Kidney capillary endothelial cell (primary cell): ENCODE results near the gene SMTNL1.

ENCODE experiments used
- DNase-seq: peaks from one replicate; pipeline ENCODE4 v3.0.0-alpha.2; 2018; ENCODE audit warnings: low spot score

SMTNL1 gene

DNA sequence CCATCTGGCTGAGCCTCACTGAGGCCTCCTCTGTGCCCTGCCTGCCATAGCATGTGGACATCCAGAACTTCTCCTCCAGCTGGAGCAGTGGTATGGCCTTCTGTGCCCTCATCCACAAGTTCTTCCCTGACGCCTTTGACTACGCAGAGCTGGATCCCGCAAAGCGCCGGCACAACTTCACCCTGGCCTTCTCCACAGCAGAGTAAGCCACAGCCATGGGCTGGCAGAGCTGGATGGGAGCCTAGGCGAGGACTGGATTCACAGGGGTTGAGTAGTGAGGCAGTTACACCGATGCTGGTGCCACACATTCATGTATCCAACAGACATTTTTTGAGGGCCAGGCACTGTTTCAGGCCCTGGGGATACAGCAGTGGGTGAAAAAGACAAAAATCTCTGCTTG is 9.1 kb downstream of the SMTNL1 start:
- DNase-seq, result no peak

DNA sequence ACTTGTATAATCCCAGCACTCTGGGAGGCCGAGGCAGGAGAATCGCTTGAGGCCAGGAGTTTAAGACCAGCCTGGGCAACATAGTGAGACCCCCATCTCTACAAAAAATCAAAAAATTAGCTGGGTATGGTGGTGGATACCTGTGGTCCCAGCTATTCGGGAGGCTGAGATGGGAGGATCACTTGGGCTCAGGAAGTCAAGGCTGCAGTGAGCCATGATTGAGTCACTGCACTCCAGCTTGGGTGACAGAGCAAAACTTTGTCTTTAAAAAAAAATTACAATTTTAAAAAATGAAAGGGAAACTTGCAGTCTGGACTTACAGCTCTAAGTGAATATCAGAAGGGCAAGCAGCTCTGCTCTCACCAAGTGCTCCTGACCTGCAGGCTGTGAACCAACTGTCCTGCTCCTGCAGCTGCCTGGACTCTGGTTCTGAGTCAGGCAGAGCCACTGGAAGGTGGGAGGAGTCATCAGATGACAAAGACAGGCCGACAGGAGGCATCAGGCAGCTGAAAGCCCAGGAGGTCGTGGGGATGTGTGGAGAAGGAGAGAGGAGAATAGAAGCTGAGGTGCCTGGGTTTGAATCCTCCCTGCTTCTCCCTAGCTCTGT is 9.6 kb downstream of the SMTNL1 start:
- peak; percentile 44 for DNase-seq

DNA sequence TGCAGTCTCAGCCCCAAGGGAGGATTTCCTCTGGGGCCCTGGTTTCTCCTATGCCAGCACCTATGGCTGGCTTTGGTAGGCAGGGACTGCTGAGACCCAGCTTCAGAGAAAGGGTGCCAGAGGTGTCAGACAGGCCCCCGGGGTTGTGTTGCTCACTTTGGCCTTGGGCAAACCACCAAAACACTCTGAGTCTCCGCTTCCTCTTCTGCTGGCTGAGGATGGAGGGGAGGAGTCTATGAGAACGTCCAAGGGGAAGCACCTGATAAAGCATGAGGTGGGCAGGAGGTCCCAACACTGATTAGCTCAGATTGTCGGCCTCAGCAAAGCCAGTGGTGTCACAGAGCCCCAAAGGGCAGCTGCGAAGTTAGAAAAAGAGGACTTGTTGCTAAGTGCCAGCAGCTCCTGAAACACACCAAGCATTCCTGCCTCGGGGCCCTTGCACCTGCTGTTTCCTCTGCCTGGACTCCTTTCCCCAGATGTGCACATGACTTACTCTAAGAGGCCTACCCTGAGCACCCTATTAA is 10.5 kb downstream of the SMTNL1 start:
- DNase-seq, result no peak

DNA sequence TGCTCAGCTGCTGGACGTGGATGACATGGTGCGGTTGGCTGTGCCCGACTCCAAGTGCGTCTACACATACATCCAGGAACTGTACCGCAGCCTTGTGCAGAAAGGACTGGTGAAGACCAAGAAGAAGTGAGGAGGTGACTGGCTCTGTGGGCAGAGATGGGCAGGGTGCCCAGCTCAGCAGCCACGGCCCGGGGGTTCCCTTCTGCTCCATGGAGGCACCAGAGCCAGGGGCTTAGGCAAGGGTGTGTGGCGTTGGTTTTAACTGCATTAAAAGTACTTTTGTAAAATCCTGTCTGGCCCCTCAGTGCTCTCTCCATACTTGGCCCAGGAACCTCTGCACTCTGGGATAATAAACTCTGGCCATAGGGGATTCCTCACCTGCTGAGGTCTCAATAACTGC is 12.6 kb downstream of the SMTNL1 start:
- DNase-seq, result no peak

DNA sequence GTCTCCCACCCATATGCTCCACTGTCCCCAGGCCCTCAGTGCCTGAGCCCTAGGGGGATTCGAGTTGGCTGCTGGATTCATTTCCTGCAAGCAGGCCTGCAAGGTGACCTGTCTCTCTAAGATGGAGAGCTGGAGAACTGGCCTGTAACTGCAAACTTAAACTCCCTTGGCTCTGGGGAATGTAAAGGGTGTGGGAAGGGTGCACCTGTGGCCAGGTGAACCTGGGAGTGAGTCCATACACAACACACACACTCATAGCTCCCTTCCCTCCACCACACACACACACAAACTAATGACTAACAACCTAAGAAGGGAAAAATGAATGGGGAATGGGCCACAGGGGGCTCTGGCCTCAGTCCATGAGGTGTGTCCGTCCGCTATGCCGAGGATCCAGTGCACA is 14.5 kb downstream of the SMTNL1 start:
- no peak for DNase-seq

DNA sequence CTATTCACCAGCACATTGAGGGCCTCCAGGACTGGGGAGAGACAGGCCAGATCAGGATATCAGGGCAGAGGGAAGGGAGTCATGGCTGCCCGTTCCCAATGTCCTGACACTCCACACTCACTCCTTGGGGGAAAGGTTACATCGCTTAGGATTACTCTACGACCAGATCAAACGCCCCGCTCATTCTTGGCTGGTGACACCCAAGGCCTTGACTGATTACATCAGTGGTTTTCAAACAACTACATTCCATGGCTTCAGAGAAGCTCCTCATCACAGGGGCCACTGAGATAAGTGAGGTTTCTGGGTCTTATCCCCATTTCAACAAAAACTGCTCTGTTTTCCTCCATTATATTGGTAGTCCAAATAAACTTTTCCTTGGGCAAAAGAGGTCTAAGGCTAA is 15.1 kb downstream of the SMTNL1 start:
- no peak for DNase-seq

DNA sequence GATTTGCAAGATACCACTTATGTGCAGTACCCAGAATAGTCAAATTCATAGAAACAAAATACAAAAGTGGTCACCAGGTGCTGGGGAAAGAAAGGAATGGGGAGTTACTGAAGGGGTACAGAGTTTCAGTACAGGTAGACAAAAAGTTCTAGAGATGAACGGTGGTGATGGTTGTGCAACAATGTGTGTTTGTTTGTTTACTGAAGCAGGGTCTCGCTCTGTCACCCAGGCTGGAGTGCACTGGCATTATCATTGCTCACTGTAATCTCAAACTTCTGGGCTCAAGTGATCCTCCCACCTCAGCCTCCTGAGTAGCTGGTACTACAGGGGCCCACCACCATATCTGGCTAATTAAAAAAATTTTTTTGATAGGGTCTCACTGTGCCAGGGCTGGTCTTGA is 18.0 kb downstream of the SMTNL1 start:
- DNase-seq, result no peak

DNA sequence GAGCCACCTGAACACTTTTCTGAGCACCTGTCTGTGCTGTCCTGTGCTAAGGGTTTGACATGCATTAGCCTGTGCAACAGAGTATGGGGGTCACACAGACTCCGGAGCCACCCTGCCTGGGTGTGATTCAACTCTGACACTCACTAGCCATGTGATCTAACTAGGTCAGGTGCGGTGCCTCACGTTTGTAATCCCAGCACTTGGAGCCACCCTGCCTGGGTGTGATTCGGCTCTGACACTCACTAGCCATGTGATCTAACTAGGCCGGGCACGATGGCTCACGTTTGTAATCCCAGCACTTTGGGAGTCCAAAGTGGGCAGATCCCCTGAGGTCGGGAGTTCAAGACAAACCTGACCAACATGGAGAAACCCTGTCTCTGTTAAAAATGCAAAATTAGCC is 18.6 kb downstream of the SMTNL1 start:
- no peak for DNase-seq

DNA sequence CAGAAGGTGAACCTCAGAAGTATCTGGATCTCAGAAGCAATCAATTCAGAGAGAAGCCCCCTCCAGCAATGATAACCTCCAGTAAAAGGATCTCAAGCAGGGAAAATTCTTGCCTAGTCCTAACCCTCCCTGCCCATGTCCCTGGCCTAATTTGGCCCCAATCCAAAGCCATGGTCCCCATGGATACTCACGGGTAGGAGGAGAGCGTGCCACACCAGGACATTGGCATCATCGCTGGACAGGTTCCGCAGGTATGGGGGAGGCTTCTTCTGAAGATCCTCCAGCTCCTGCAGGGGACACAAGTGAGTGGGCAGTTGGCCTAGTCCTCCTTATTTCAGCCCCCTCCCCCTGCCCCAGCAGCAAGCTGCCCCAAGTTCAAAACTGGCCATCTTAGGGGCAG is 22.8 kb downstream of the SMTNL1 start:
- no peak for DNase-seq

DNA sequence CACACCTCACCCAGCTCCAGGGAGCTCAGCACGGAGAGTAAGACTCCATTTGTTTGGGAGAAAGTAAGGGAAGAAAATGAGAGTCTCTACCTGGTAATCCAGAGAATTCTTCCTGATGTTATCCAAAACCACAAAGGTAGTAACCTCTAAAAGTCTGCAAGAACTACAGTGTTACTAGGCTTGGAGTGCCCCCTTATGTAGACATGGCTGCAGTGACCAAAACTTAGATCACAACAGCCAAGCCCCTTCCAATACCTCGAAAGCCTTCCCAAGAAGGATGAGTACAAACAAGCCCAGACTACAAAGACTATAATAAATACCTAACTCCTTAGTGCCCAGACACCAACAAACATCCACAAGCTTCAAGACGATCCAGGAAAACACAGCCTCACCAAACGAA is 25.2 kb downstream of the SMTNL1 start:
- no peak for DNase-seq

DNA sequence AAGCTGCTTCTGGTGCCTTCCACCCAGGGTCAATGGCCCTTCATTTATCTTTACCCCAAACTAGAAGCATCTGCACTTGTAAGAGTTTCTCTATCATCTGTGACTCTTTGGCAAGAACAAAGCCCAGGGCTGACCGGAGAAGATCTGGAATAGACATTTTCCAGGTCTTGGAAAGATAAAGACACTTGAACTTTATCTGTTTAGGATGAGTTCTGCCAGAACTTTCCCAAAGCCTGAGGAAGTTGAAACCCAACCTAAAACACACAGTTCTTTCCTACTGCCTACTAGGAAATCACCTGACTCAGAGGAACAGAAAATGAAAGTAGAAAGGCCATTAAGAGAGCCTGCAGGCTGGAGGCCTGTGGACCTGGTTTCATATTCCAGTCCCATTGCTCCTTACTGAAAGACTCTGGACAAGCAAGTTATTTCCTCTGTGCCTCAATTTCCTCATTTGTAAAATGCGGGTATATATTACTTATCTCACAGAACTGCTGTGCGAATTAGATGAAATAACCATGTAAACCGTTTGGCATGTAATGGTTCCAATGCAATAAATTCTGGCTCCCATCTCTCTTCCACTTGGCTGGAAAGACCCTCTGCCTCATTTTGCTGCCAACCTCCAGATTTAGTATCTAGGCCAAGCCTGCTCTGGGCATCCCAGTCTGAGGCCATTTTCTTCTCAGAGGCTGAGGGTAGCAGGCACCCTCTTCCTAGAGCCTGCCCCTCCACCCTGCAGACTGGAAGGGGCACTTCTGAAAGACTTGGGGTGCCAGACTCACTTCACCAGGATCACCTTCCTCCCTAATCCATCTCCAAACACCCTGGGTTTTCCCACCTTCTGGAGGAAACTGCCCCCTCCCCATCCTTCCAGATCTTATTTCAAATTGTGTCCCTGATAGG is 28.9 kb downstream of the SMTNL1 start:
- DNase-seq, result no peak

DNA sequence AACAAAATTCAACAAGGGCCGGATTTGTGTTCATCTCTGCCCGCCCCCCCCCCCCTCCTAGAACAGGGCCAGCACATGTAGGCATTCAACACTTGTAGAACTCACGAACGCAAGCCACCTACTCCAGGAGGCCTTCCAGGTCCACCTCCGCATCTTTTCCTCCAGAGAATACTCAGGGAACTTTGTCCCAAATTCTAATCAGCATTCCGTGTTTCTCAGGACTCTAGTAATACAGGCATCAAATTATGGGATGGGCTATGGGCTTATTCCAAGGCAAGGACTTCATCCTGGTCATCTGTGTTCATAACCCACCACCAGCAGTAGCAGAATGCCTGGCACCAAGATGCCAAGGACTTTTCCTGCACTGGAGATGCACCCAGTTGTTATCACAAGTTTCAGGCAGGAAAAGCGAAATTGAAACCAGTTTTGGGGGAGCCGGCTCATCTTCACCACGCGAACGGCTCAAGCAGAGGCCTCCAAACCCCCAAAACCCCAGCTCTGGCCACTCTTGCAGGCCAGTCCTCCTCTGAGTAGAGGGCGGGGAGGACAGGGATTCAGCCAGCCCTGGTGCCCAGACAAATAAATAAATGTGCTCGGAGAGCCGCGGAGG is 29.6 kb downstream of the SMTNL1 start:
- DNase-seq, result no peak

DNA sequence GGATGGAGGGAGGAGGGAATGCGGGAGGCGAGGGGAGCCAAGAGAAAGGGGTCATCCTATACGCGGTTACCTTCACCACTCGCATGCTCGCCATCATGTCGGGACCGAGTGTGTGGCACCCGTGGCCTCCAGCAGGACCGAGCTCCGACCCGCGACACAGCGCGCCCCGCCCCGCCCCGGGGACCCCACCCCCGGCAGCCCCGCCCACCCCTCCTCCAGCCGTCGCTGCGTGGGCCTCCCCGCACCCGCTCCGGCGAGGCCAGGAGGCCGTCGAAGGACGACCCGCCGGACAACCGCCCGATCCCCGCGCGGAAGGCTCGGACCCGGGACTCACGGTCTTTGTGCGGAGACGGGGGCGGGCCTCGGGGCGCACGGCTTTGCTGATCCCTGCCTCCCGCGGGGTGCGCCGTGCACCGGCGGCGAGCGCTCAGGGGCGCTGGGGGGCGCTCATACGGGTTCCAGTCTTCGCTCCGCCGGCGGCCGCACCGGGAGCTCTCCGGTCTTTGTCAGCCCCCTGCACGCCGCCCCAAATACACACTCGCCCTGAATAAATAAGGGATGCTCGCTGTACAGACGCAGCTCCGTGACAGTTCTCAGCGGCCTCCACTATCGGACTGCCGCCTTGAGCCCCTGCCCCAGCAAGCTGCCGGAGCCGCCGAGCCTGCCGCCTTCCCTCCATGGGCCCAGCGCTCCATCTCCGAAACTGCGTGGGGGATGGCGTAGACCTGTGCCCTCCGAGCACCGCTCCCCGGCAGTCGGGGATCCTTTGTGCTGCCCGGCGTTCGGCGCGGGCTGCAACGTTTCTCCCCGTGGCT is 30.3 kb downstream of the SMTNL1 start, which contains the start of gene UBE2L6:
Gene UBE2L6 (minus strand): TSS at position 158 of the 815 bp plus-strand sequence. CDS start 61 bp downstream, at position 97.
- no peak for DNase-seq

DNA sequence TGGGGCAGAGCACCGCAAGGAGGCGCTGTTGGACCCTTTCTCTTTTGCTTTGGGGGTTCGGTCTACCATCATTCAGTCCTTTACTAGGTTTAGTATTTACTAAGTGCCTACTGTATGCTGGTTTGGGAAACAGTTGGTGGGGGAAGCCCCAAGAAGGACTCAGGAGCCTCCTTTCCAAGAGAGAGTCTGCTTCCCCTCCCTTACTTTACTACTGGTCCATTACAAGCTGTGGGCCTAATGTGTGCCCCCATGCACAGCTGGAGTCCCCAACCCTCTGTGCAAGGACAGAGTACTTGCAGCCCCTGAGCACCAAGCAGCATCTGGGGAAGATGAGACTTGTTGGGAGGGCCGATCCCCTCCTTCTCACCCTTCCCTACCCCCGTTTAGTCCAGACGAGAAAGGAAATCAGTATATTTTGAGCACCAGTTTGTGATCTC is 31.0 kb downstream of the SMTNL1 start:
- DNase-seq, result peak; percentile 74

DNA sequence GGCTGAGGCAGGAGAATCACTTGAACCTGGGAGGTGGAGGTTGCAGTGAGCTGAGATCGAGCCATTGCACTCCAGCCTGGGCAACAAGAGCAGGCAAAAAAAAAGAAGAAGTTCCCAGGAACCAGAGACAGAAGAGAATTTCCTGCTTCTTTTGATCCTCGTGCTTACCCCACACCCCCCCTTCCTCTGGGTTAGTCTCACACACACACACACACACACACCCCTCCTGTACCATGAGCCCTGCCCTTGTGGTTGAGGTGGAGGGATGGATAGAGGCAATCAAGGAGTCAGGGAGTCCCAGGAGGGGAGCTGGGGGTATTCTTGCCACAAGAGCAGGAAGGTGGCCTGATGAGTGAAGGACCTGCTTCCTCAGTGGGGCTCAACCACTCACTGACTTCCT is 34.2 kb downstream of the SMTNL1 start:
- DNase-seq, result no peak

DNA sequence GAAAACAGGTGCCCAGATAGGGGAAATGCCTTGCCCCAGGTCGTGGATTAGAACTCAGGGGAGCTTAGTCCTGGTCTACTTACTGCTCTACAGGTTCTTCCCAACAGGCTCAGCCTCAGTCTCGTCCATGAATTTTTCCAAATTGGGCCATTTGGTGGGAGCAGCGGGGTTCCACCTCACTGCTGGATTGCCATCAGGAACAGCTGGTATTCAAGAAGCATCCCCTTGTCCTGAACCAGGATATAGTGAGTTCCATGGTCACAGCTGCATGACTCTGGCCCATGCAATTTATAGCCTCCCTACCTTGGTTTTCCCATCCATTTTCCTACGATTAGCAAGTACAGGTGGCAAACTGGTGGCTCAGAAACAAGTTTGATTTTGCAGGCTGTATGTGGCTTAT is 36.7 kb downstream of the SMTNL1 start:
- no peak for DNase-seq

DNA sequence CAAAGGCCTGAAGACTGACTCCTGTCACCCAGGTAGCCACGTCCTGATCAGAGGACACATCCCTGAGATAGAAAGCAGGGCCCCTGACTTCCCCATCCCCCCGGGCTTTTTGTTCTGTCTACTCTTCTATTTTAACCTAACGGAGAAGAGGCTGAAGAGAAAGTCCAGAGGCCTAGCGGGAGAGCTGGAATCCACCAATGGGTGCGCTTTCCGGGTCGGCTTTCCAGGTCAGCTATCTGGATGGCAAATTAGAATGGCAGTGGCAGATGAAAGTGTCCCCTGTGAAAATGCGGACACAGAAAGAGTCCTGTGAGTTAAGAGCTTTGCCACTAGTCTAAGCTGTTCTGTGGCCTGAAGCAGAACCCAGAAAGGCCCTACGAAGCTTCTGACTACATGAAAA is 46.9 kb downstream of the SMTNL1 start:
- no peak for DNase-seq

DNA sequence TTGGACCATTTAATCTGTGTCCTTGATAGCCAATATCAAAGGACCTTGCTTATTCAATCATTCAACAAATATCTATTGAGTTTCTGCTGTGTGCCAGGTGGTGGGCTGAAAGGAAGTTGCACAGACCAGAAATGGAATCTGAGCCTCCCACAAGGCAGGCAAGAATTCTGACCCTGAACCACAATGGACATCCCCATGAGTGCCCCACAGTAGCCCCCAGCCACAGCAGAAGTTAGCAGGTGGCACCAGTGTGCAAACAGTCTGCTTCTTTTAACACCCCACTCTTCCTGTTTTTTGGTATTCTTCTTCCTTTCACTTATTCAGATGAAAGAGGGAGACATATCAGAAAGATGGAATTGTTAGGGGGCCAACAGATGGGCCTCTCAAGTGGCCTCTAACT is 47.9 kb downstream of the SMTNL1 start:
- DNase-seq, result no peak

DNA sequence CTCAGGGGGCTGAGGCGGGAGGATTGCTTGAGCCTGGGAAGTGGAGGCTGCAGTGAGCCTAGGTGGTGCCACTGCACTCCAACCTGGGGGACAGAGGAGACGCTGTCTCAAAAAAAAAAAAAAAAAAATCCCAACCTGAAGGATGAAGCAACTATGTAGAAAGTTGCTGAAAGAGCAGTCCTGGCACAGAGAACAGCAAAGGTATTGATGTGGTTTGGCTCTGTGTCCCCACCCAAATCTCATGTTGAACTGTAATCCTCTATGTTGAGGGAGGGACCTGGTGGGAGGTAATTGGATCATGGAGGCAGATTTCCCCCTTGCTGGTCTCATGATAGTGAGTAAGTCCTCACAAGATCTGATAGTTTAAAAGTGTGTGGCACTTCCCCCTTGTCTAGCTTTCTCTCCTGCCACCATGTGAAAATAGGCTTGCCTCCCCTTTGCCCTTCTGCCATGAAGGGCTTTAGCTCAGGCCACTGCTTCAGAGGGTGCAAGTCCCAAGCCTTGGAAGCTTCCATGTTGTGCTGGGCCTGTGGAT is 49.4 kb downstream of the SMTNL1 start:
- DNase-seq, result no peak

DNA sequence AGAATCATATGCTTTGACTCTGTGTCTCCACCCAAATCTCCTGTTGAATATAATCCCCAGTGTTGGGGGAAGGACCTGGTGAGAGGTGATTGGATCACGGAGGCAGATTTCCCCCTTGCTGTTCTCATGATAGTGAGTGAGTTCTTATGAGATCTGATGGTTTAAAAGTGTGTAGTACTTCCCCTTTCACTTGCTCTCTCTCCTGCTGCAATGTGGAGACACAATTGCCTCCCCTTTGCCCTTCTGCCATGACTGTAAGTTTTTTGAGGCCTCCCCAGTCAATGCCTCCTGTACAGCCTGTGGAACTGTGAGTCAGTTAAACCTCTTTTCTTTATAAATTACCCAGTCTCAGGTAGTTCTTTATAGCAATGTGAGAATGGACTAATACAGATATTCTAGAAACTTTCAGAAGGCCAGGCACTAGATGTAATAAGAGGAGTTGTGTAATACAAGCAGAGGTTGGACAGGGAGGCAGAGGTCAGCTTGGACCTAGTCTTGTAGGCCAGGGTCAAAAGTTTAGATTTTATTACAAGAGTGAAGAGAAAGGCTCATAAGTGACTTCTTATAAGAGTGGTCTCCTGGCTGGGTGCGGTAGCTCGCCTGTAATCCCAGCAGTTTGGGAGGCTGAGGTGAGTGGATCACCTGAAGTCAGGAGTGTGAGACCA is 50.8 kb downstream of the SMTNL1 start:
- DNase-seq, result no peak

DNA sequence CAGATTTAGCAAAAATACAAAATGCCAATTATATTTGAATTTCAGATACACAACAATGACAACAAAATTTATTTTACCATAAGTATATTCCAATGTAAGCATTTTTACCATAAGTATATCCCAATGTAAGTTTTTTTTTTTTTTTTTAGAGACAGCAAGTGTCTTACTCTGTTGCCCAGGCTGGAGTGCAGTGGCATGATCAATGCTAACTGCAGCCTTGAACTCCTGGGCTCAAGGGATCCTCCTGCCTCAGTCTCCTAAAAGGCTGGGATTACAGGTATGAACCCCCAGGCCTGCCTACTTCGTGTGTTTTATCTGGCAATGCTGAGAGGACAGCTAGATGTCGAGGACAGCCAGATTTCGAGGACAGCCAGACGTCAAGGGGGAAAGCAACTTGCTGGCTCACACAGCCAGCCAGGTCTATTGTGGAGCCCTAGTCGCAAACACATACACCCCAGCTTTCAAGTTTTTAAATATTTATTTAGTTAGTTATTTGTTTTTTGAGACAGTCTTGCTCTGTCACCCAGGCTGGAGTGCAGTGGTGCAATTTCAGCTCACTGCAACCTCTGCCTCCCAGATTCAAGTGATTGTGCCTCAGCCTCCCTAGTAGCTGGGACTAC is 59.0 kb downstream of the SMTNL1 start:
- DNase-seq, result no peak
